ENCODE data around the gene KRT4. TPM values are rescaled to one million over a fixed set of nuclear protein-coding genes. Genes with fewer than 3 reads are reported as not detected.

The KRT4 gene
- total RNA-seq, 1 experiment from 2014 or later: not detected

DNA sequence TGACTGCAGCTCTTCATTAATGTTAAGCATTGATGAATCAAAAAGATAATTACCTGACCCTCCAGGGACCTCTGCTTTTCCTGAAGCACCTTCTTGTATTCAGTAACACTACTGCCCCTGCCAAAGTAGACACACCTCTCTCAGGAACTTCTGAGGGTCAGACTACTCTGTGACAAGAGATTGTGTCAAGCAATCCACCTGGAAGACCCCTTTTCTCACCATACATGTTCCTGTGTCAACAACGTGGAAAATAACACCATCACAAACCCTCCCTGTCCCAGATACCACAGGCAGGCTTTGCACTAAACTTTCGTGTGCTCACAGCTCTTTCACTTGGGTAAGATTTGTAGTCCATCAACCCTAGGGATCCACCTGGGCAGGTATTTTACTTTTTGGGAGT is 49.9 kb downstream of the KRT4 start:
- TF ChIP-seq, protein P1, sequence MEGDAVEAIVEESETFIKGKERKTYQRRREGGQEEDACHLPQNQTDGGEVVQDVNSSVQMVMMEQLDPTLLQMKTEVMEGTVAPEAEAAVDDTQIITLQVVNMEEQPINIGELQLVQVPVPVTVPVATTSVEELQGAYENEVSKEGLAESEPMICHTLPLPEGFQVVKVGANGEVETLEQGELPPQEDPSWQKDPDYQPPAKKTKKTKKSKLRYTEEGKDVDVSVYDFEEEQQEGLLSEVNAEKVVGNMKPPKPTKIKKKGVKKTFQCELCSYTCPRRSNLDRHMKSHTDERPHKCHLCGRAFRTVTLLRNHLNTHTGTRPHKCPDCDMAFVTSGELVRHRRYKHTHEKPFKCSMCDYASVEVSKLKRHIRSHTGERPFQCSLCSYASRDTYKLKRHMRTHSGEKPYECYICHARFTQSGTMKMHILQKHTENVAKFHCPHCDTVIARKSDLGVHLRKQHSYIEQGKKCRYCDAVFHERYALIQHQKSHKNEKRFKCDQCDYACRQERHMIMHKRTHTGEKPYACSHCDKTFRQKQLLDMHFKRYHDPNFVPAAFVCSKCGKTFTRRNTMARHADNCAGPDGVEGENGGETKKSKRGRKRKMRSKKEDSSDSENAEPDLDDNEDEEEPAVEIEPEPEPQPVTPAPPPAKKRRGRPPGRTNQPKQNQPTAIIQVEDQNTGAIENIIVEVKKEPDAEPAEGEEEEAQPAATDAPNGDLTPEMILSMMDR (conservative IDR thresholded peaks at IDR 0.05): no peak
- Histone ChIP-seq H2AFZ (ENCODE audit: low read length) (no peak overlapping the region), H2BK15ac (ENCODE audit: low read depth, low read length) (no peak overlapping the region), H2BK12ac (ENCODE audit: insufficient read length, low read depth, low read length) (no peak overlapping the region), H2BK20ac (ENCODE audit: low read depth, low read length, poor library complexity, severe bottlenecking) (no peak overlapping the region), H2BK120ac (ENCODE audit: low read depth, low read length, poor library complexity, severe bottlenecking) (no peak overlapping the region), H3T11ph (ENCODE audit: low read length) (no peak overlapping the region), H4K91ac (ENCODE audit: insufficient read length, low read depth, low read length) (no peak overlapping the region), H3K9me3 (ENCODE audit: control insufficient read depth, low read depth, low read length) (no peaks in the 10 kb centered on the region), H3K27ac (ENCODE audit: insufficient read length, low read depth, low read length) (no peak overlapping the region), H3K23me2 (ENCODE audit: insufficient read length, low read depth, low read length, poor library complexity, severe bottlenecking) (no peaks in the 10 kb centered on the region), H3K14ac (ENCODE audit: insufficient read depth, low read length) (no peak overlapping the region), H2AK5ac (ENCODE audit: insufficient read length, low read length) (no peak overlapping the region), H3K4ac (ENCODE audit: low read depth, low read length) (no peak overlapping the region), H3K18ac (ENCODE audit: insufficient read length, low read depth, low read length) (no peak overlapping the region), H4K5ac (ENCODE audit: insufficient read length, low read depth, low read length) (no peak overlapping the region), H3K4me2 (ENCODE audit: insufficient read depth, insufficient read length, low read length) (no peak overlapping the region), H2BK5ac (ENCODE audit: insufficient read length, low read length) (no peak overlapping the region), H3K4me1 (ENCODE audit: insufficient read depth, low read length) (no peaks in the 10 kb centered on the region), H3K27me3 (ENCODE audit: insufficient read depth, low read length) (no peaks in the 10 kb centered on the region), H3K79me1 (ENCODE audit: insufficient read depth, low read depth, low read length, poor library complexity, severe bottlenecking) (no peaks in the 10 kb centered on the region), H3K79me2 (ENCODE audit: insufficient read depth, low read length) (no peaks in the 10 kb centered on the region), H3K56ac (ENCODE audit: insufficient read length, low read depth, low read length) (no peak overlapping the region), H3K9ac (ENCODE audit: extremely low read depth, insufficient read length, low read length) (no peak overlapping the region), H3K23ac (ENCODE audit: insufficient read length, low read depth, low read length) (no peak overlapping the region), H4K20me1 (ENCODE audit: control insufficient read depth, insufficient read depth, insufficient read length) (no peaks in the 10 kb centered on the region), H4K8ac (replicated peaks; ENCODE audit: insufficient read length, low read depth, low read length) (no peak overlapping the region)
- no peak for DNase-seq
- H3K27me3 Mint-ChIP-seq (ENCODE audit: low read depth): peaks cover 23% of the 10 kb centered on the region
- H3K4me3 Mint-ChIP-seq: no peak overlapping the region
- H3K27ac Mint-ChIP-seq: no peak overlapping the region
- no peaks in the 10 kb centered on the region for H3K4me1 Mint-ChIP-seq
- peaks cover 0 to 3% (median 0%) of the 10 kb centered on the region in 3 experiments; a peak in 1 of 7 replicates for H3K36me3 Mint-ChIP-seq (ENCODE audit: insufficient read depth in 1 of 3, low read depth in 3 of 3)
- WGBS (ENCODE audit: extremely low coverage, insufficient read length, low lambda C conversion rate): no CpG with 5 or more reads among the region's 2 CpGs
- H3K9me3 Mint-ChIP-seq: peaks cover 17 to 32% of the 10 kb centered on the region in 2 experiments

All from H9 (cell line).